ENCODE measurements around the gene ITPKB. TPM values are rescaled to one million over a fixed set of nuclear protein-coding genes. Genes with fewer than 3 reads are reported as not detected.

ITPKB gene
- total and polyA plus RNA-seq, 11 donors: 6.2 to 33.7 (median 17.8) TPM

GRCh38 chr1:226584164-226584563, 154.9 kb downstream of the ITPKB start:
- intact Hi-C loops (cut with DNase I): no loop called here
- ATAC-seq: no peak

GRCh38 chr1:226582966-226583365, 156.1 kb downstream of the ITPKB start:
- peaks cover 0 to under 1% (median 0%) of the 10 kb centered on the region in 12 donors for H3K4me1 ChIP-seq
- DNase-seq (no peak), ATAC-seq (no peak)
- H3K27me3 ChIP-seq: no peaks in the 10 kb centered on the region
- peaks cover 0 to 4% (median 0%) of the 10 kb centered on the region in 12 donors for H3K9me3 ChIP-seq
- no peak overlapping the region for H3K4me3 ChIP-seq
- no peak for TF ChIP-seq CTCF (IDR thresholded peaks at IDR 0.05)
- TF ChIP-seq POLR2A (IDR thresholded peaks at IDR 0.05): no peak
- 90 to 94% (median 92%) methylated on average over 3 of the region's 3 CpGs for whole genome bisulfite sequencing, 4 donors
- no peaks in the 10 kb centered on the region for H3K36me3 ChIP-seq
- intact Hi-C loops (cut with DNase I): no loop called here
- H3K27ac ChIP-seq: no peak overlapping the region

More at GRCh38 chr1:226584164-226584563, 154.9 kb downstream of the ITPKB start:
- no peaks in the 10 kb centered on the region for H3K36me3 ChIP-seq
- H3K9me3 ChIP-seq: peaks cover 0 to 4% (median 0%) of the 10 kb centered on the region in 12 donors
- no peaks in the 10 kb centered on the region for H3K27me3 ChIP-seq
- H3K4me1 ChIP-seq: peaks cover 0 to 12% (median 0%) of the 10 kb centered on the region in 12 donors
- no peak overlapping the region for H3K4me3 ChIP-seq
- TF ChIP-seq CTCF (IDR thresholded peaks at IDR 0.05) (no peak), POLR2A (IDR thresholded peaks at IDR 0.05) (no peak)
- no peak for DNase-seq
- H3K27ac ChIP-seq: no peak overlapping the region
- WGBS, 4 donors: 59 to 83% (median 70%) methylated on average over 3 of the region's 3 CpGs

Other genes starting within 250 kb of the ITPKB start
- 1 to 10 TPM in 4 of 9 donors, under 1 TPM in 5; 0.39 to 1.7 (median 0.97) TPM for gene STUM, start 190.5 kb downstream of the ITPKB start, total RNA-seq
- gene STUM, start 190.5 kb downstream of the ITPKB start, polyA plus RNA-seq: 1 to 10 TPM in 1 of 2 donors, under 1 TPM in 1; 0.53 to 1.1 TPM
- 10 to 100 TPM; 17.2 to 30.9 (median 21.7) TPM for gene PSEN2, start 131.3 kb upstream of the ITPKB start, total RNA-seq
- gene PSEN2, start 131.3 kb upstream of the ITPKB start, polyA plus RNA-seq: 10 to 100 TPM; 12.3 to 18.3 TPM
- 100 to 1,000 TPM; 141 to 915 (median 310) TPM for gene COQ8A, start 201.0 kb upstream of the ITPKB start, total RNA-seq
- 100 to 1,000 TPM; 193 to 243 TPM for gene COQ8A, start 201.0 kb upstream of the ITPKB start, polyA plus RNA-seq

Measured in heart left ventricle (tissue), 16 donors.